Measurements from ENCODE around the gene SLC22A23. TPM values are rescaled to one million over a fixed set of nuclear protein-coding genes. Genes with fewer than 3 reads are reported as not detected.

SLC22A23 gene
- total RNA-seq, 2 donors from 2014 or later, result 53.1 to 129 TPM

- Histone ChIP-seq H3K27me3 (replicated peaks; ENCODE audit: insufficient read depth) (peaks cover 32% of the 10 kb centered on the region), H3K9me3 (no peaks in the 10 kb centered on the region), H3K27ac (no peak overlapping the region), H3K4me1 (replicated peaks) (peaks cover 7% of the 10 kb centered on the region), H3K4me3 (no peak overlapping the region), H3K36me3 (no peaks in the 10 kb centered on the region)
- intact Hi-C loops (cut with DNase I), result no loop called here
- 2% methylated on average over 29 of the region's 38 CpGs for whole genome bisulfite sequencing
- no peak for DNase-seq (ENCODE audit: low spot score)
- TF ChIP-seq POLR2AphosphoS5 (IDR thresholded peaks at IDR 0.05) (no peak), POLR2A (IDR thresholded peaks at IDR 0.05) (no peak), CTCF (IDR thresholded peaks at IDR 0.05) (no peak)
Measured at GRCh38 chr6:3228046-3228671, 228.7 kb downstream of the SLC22A23 start.

GRCh38 chr6:3227363-3228045 is 229.3 kb downstream of the SLC22A23 start, which contains the start of gene TUBB2B:
TUBB2B (minus strand) TSS chr6:3227653; CDS start chr6:3227543, 110 bp downstream.
- no peaks in the 10 kb centered on the region for H3K36me3 ChIP-seq
- H3K4me1 ChIP-seq (replicated peaks), result peaks cover 7% of the 10 kb centered on the region
- intact Hi-C loops (cut with DNase I), result no loop called here
- 2% methylated on average over 59 of the region's 66 CpGs for WGBS
- no peak for TF ChIP-seq POLR2A (IDR thresholded peaks at IDR 0.05)
- no peak for TF ChIP-seq POLR2AphosphoS5 (IDR thresholded peaks at IDR 0.05)
- no peak for TF ChIP-seq CTCF (IDR thresholded peaks at IDR 0.05)
- DNase-seq (ENCODE audit: low spot score), result no peak
- H3K27me3 ChIP-seq (replicated peaks; ENCODE audit: insufficient read depth), result peaks cover 29% of the 10 kb centered on the region
- H3K4me3 ChIP-seq, result peak within 1 kb of the TSS; percentile 8 to 19
- H3K9me3 ChIP-seq, result no peaks in the 10 kb centered on the region
- H3K27ac ChIP-seq, result no peak within 1 kb of the TSS

- H3K27me3 ChIP-seq (replicated peaks; ENCODE audit: insufficient read depth), result peaks cover 28% of the 10 kb centered on the region
- WGBS, result 5% methylated on average over 54 of the region's 54 CpGs
Measured at GRCh38 chr6:3226481-3227362, 230.1 kb downstream of the SLC22A23 start.

GRCh38 chr6:3226042-3226441 is 230.8 kb downstream of the SLC22A23 start:
- Histone ChIP-seq H3K4me3 (no peak overlapping the region), H3K4me1 (replicated peaks) (peaks cover 7% of the 10 kb centered on the region), H3K27ac (no peak overlapping the region), H3K9me3 (no peaks in the 10 kb centered on the region), H3K27me3 (replicated peaks; ENCODE audit: insufficient read depth) (peaks cover 26% of the 10 kb centered on the region), H3K36me3 (no peaks in the 10 kb centered on the region)
- intact Hi-C loops (cut with DNase I), result no loop called here
- TF ChIP-seq POLR2AphosphoS5 (IDR thresholded peaks at IDR 0.05), result no peak
- TF ChIP-seq POLR2A (IDR thresholded peaks at IDR 0.05), result no peak
- TF ChIP-seq CTCF (IDR thresholded peaks at IDR 0.05), result no peak
- no peak for DNase-seq (ENCODE audit: low spot score)
- 89% methylated on average over 10 of the region's 10 CpGs for WGBS

More at GRCh38 chr6:3226481-3227362, 230.1 kb downstream of the SLC22A23 start:
- TF ChIP-seq POLR2AphosphoS5 (IDR thresholded peaks at IDR 0.05), result no peak
- TF ChIP-seq POLR2A (IDR thresholded peaks at IDR 0.05), result no peak
- no peak for TF ChIP-seq CTCF (IDR thresholded peaks at IDR 0.05)
- no peak for DNase-seq (ENCODE audit: low spot score)
- intact Hi-C loops (cut with DNase I), result no loop called here
- Histone ChIP-seq H3K27ac (no peak overlapping the region), H3K4me1 (replicated peaks) (peaks cover 7% of the 10 kb centered on the region), H3K36me3 (no peaks in the 10 kb centered on the region), H3K9me3 (no peaks in the 10 kb centered on the region), H3K4me3 (peak overlapping the region; percentile 8 to 19)
